HK-2 (cell line): ENCODE measurements around the gene BHLHE41.

Source experiments
- DNase-seq: peaks from one replicate; pipeline ENCODE4 v3.0.0-alpha.2; 2018; ENCODE audit not compliant: unreplicated experiment

BHLHE41 gene

GRCh38 chr12:26124446-26125399 lies at the start of gene BHLHE41:
BHLHE41 (minus strand) TSS chr12:26125037; CDS start chr12:26124779, 258 bp downstream.
- DNase-seq = peak; percentile 81

- DNase-seq = no peak
Measured at GRCh38 chr12:26172946-26173552, 48.2 kb upstream of the BHLHE41 start.

- no peak for DNase-seq
Measured at GRCh38 chr12:26172539-26172938, 47.7 kb upstream of the BHLHE41 start.

- no peak for DNase-seq
Measured at GRCh38 chr12:26172013-26172412, 47.2 kb upstream of the BHLHE41 start.

GRCh38 chr12:26164118-26164517 lies 39.3 kb upstream of the BHLHE41 start:
- DNase-seq = no peak

- no peak for DNase-seq
Measured at GRCh38 chr12:26162905-26163304, 38.1 kb upstream of the BHLHE41 start.

- DNase-seq = no peak
Measured at GRCh38 chr12:26162174-26162573, 37.3 kb upstream of the BHLHE41 start.

GRCh38 chr12:26158078-26158764 lies 33.4 kb upstream of the BHLHE41 start:
- no peak for DNase-seq

- no peak for DNase-seq
Measured at GRCh38 chr12:26157001-26157400, 32.2 kb upstream of the BHLHE41 start.

- no peak for DNase-seq
Measured at GRCh38 chr12:26156201-26156871, 31.5 kb upstream of the BHLHE41 start.

GRCh38 chr12:26153421-26154154 lies 28.8 kb upstream of the BHLHE41 start:
- peak; percentile 59 for DNase-seq

GRCh38 chr12:26152507-26153102 lies 27.8 kb upstream of the BHLHE41 start:
- no peak for DNase-seq

GRCh38 chr12:26150736-26151450 lies 26.1 kb upstream of the BHLHE41 start:
- no peak for DNase-seq

GRCh38 chr12:26149968-26150500 lies 25.2 kb upstream of the BHLHE41 start:
- DNase-seq = no peak

- no peak for DNase-seq
Measured at GRCh38 chr12:26148291-26148690, 23.5 kb upstream of the BHLHE41 start.

GRCh38 chr12:26143291-26143690 lies 18.5 kb upstream of the BHLHE41 start:
- DNase-seq = no peak

- no peak for DNase-seq
Measured at GRCh38 chr12:26138860-26139259, 14.0 kb upstream of the BHLHE41 start.

- no peak for DNase-seq
Measured at GRCh38 chr12:26136688-26137087, 11.9 kb upstream of the BHLHE41 start.

GRCh38 chr12:26135571-26135970 lies 10.7 kb upstream of the BHLHE41 start:
- no peak for DNase-seq

GRCh38 chr12:26135010-26135420 lies 10.2 kb upstream of the BHLHE41 start:
- DNase-seq = no peak
